HG03095 (cell line): ENCODE data around the gene VAMP1.
"Not testable (repeated sequence)": the region's sequence is repeated elsewhere in the genome, so short reads cannot be mapped to it uniquely, and the experiment has no call there.

Experiments used
- ATAC-seq: cut with Tn5 transposase; IDR thresholded peaks from one replicate; pipeline ENCODE4 v1.9.1; 2021; ENCODE audit warnings: moderate library complexity; ENCODE audit not compliant: unreplicated experiment

VAMP1 gene

GRCh38 chr12:6451348-6452244, 18.9 kb downstream of the VAMP1 start, which contains the start of gene TAPBPL:
TSS of gene TAPBPL (plus strand) at chr12:6452042. CDS start at chr12:6452249, 207 bp downstream.
- ATAC-seq: peak; percentile 61

- ATAC-seq: no peak
Measured at GRCh38 chr12:6450869-6451347, 19.6 kb downstream of the VAMP1 start.

GRCh38 chr12:6450091-6450868, 20.2 kb downstream of the VAMP1 start:
- ATAC-seq: no peak

- no peak for ATAC-seq
Measured at GRCh38 chr12:6444704-6445688, 25.5 kb downstream of the VAMP1 start, which contains the start of gene CD27. TSS of gene CD27 (plus strand) at chr12:6444955. CDS start at chr12:6445096, 141 bp downstream.

GRCh38 chr12:6444031-6444430, 26.4 kb downstream of the VAMP1 start:
- no peak for ATAC-seq

- ATAC-seq: no peak
Measured at GRCh38 chr12:6443361-6443983, 27.0 kb downstream of the VAMP1 start.

GRCh38 chr12:6442836-6443235, 27.6 kb downstream of the VAMP1 start:
- ATAC-seq: no peak

GRCh38 chr12:6440391-6440790, 30.1 kb downstream of the VAMP1 start:
- ATAC-seq: no peak

- no peak for ATAC-seq
Measured at GRCh38 chr12:6438345-6438744, 32.1 kb downstream of the VAMP1 start.

- no peak for ATAC-seq
Measured at GRCh38 chr12:6437586-6437985, 32.9 kb downstream of the VAMP1 start.

- no peak for ATAC-seq
Measured at GRCh38 chr12:6435961-6436715, 34.3 kb downstream of the VAMP1 start.

GRCh38 chr12:6434205-6435140, 36.0 kb downstream of the VAMP1 start:
- ATAC-seq: no peak

GRCh38 chr12:6432991-6433390, 37.5 kb downstream of the VAMP1 start:
- no peak for ATAC-seq

GRCh38 chr12:6430124-6430989, 40.1 kb downstream of the VAMP1 start:
- no peak for ATAC-seq

GRCh38 chr12:6428326-6428725, 42.2 kb downstream of the VAMP1 start:
- no peak for ATAC-seq

- not testable (repeated sequence) for ATAC-seq
Measured at GRCh38 chr12:6427796-6428195, 42.7 kb downstream of the VAMP1 start.
